ENCODE measurements around the gene TUBGCP2.

TUBGCP2 gene

GRCh38 chr10:133349577-133350011, 40.9 kb upstream of the TUBGCP2 start:
- no peak for DNase-seq (ENCODE audit: low read depth in 2 of 2)
- H3K4me3 ChIP-seq (replicated peaks in 1 of 2; ENCODE audit: low read depth in 2 of 2, low read length in 2 of 2): no peak overlapping the region
- TF ChIP-seq CTCF (IDR thresholded peaks at IDR 0.05; ENCODE audit: low read depth, low read length): no peak

GRCh38 chr10:133349160-133349568, 40.5 kb upstream of the TUBGCP2 start:
- DNase-seq (ENCODE audit: low read depth in 2 of 2): no peak
- no peak overlapping the region for H3K4me3 ChIP-seq (replicated peaks in 1 of 2; ENCODE audit: low read depth in 2 of 2, low read length in 2 of 2)
- no peak for TF ChIP-seq CTCF (IDR thresholded peaks at IDR 0.05; ENCODE audit: low read depth, low read length)

GRCh38 chr10:133347710-133348517, 39.2 kb upstream of the TUBGCP2 start:
- DNase-seq (ENCODE audit: low read depth in 2 of 2): no peak
- no peak overlapping the region for H3K4me3 ChIP-seq (replicated peaks in 1 of 2; ENCODE audit: low read depth in 2 of 2, low read length in 2 of 2)
- no peak for TF ChIP-seq CTCF (IDR thresholded peaks at IDR 0.05; ENCODE audit: low read depth, low read length)

GRCh38 chr10:133346413-133346812, 37.7 kb upstream of the TUBGCP2 start:
- no peak overlapping the region for H3K4me3 ChIP-seq (replicated peaks in 1 of 2; ENCODE audit: low read depth in 2 of 2, low read length in 2 of 2)
- DNase-seq (ENCODE audit: low read depth in 2 of 2): no peak
- TF ChIP-seq CTCF (IDR thresholded peaks at IDR 0.05; ENCODE audit: low read depth, low read length): no peak

- TF ChIP-seq CTCF (IDR thresholded peaks at IDR 0.05; ENCODE audit: low read depth, low read length): no peak
- no peak overlapping the region for H3K4me3 ChIP-seq (replicated peaks in 1 of 2; ENCODE audit: low read depth in 2 of 2, low read length in 2 of 2)
- no peak for DNase-seq (ENCODE audit: low read depth in 2 of 2)
These were observed 35.6 kb upstream of the TUBGCP2 start for GRCh38 chr10:133344236-133344635.

GRCh38 chr10:133343558-133343957, 34.9 kb upstream of the TUBGCP2 start:
- TF ChIP-seq CTCF (IDR thresholded peaks at IDR 0.05; ENCODE audit: low read depth, low read length): no peak
- no peak overlapping the region for H3K4me3 ChIP-seq (replicated peaks in 1 of 2; ENCODE audit: low read depth in 2 of 2, low read length in 2 of 2)
- no peak for DNase-seq (ENCODE audit: low read depth in 2 of 2)
